C4-2B (cell line): ENCODE results near the gene MIEF1.

Experiments used
- CTCF ChIP-seq: fragments of 450-650 bp; conservative IDR thresholded peaks from 2 replicates; pipeline ENCODE4 v1.5.1; 2017; ENCODE audit warnings: mild to moderate bottlenecking
- ZFX ChIP-seq: fragments of 450-650 bp; IDR thresholded peaks from 2 replicates; pipeline ENCODE4 v1.6.1; 2017

GRCh38 chr22:39535357-39535725, 33.3 kb downstream of the MIEF1 start:
- TF ChIP-seq CTCF (no peak), ZFX (no peak)
